ENCODE measurements around the gene PHLPP1. TPM values are rescaled to one million over a fixed set of nuclear protein-coding genes. Genes with fewer than 3 reads are reported as not detected.

PHLPP1 gene
- total RNA-seq, 1 donor from 2014 or later: 13.3 TPM

- Histone ChIP-seq H3K36me3 (ENCODE audit: insufficient read depth, low read length) (no peaks in the 10 kb centered on the region), H3K79me2 (ENCODE audit: insufficient read depth, low read length) (no peaks in the 10 kb centered on the region), H3K27ac (ENCODE audit: low read depth, low read length) (no peak overlapping the region), H3K27me3 (ENCODE audit: insufficient read depth, low read length) (peaks cover 6% of the 10 kb centered on the region), H3K4me1 (ENCODE audit: insufficient read depth, low read length) (no peaks in the 10 kb centered on the region), H3K9ac (ENCODE audit: low read length) (no peak overlapping the region), H3K4me3 (ENCODE audit: insufficient read depth, low read depth, low read length) (no peak overlapping the region), H3K9me3 (ENCODE audit: insufficient read depth, low read depth, low read length) (no peaks in the 10 kb centered on the region), H2AFZ (ENCODE audit: low read depth, low read length) (no peak overlapping the region), H3K4me2 (ENCODE audit: low read length) (no peak overlapping the region), H4K20me1 (ENCODE audit: insufficient read depth, low read length) (no peaks in the 10 kb centered on the region)
- TF ChIP-seq CTCF (IDR thresholded peaks at IDR 0.05; ENCODE audit: insufficient read depth, low read depth, low read length) (no peak), EZH2 (IDR thresholded peaks at IDR 0.05; ENCODE audit: insufficient read depth, low read length) (no peak)
- no peak overlapping the region for H3K4me3 Mint-ChIP-seq (ENCODE audit: unreplicated experiment)
- H3K27me3 Mint-ChIP-seq (ENCODE audit: low read depth, unreplicated experiment): peaks cover 7% of the 10 kb centered on the region
- no peaks in the 10 kb centered on the region for H3K4me1 Mint-ChIP-seq (ENCODE audit: low read depth, unreplicated experiment)
- H3K36me3 Mint-ChIP-seq (ENCODE audit: low read depth, unreplicated experiment): peaks cover 3% of the 10 kb centered on the region
- no peak for DNase-seq (ENCODE audit: low read depth)
- no peak for FAIRE-seq
- peaks cover 5% of the 10 kb centered on the region for H3K9me3 Mint-ChIP-seq (ENCODE audit: unreplicated experiment)
- H3K27ac Mint-ChIP-seq (ENCODE audit: unreplicated experiment): no peak overlapping the region
These were observed 273.9 kb downstream of the PHLPP1 start for GRCh38 chr18:62989195-62989594.

GRCh38 chr18:62990653-62991052, 275.3 kb downstream of the PHLPP1 start:
- H3K27ac Mint-ChIP-seq (ENCODE audit: unreplicated experiment): no peak overlapping the region

More at GRCh38 chr18:62990653-62991052, 275.3 kb downstream of the PHLPP1 start:
- no peaks in the 10 kb centered on the region for H3K79me2 ChIP-seq (ENCODE audit: insufficient read depth, low read length)
- H3K27ac ChIP-seq (ENCODE audit: low read depth, low read length): no peak overlapping the region
- no peaks in the 10 kb centered on the region for H3K9me3 ChIP-seq (ENCODE audit: insufficient read depth, low read depth, low read length)
- H3K4me2 ChIP-seq (ENCODE audit: low read length): no peak overlapping the region
- peaks cover 6% of the 10 kb centered on the region for H3K27me3 ChIP-seq (ENCODE audit: insufficient read depth, low read length)
- no peak for FAIRE-seq
- Mint-ChIP-seq H3K9me3 (ENCODE audit: unreplicated experiment) (peaks cover 5% of the 10 kb centered on the region), H3K36me3 (ENCODE audit: low read depth, unreplicated experiment) (peaks cover 3% of the 10 kb centered on the region), H3K27me3 (ENCODE audit: low read depth, unreplicated experiment) (peaks cover 7% of the 10 kb centered on the region), H3K4me1 (ENCODE audit: low read depth, unreplicated experiment) (no peaks in the 10 kb centered on the region), H3K4me3 (ENCODE audit: unreplicated experiment) (no peak overlapping the region)
- no peak overlapping the region for H3K9ac ChIP-seq (ENCODE audit: low read length)
- TF ChIP-seq CTCF (IDR thresholded peaks at IDR 0.05; ENCODE audit: insufficient read depth, low read depth, low read length): no peak
- TF ChIP-seq EZH2 (IDR thresholded peaks at IDR 0.05; ENCODE audit: insufficient read depth, low read length): no peak
- H3K4me1 ChIP-seq (ENCODE audit: insufficient read depth, low read length): no peaks in the 10 kb centered on the region
- DNase-seq (ENCODE audit: low read depth): no peak
- no peak overlapping the region for H2AFZ ChIP-seq (ENCODE audit: low read depth, low read length)
- H4K20me1 ChIP-seq (ENCODE audit: insufficient read depth, low read length): no peaks in the 10 kb centered on the region
- no peak overlapping the region for H3K4me3 ChIP-seq (ENCODE audit: insufficient read depth, low read depth, low read length)
- H3K36me3 ChIP-seq (ENCODE audit: insufficient read depth, low read length): no peaks in the 10 kb centered on the region

All from astrocyte (in vitro differentiated cells and primary cell).